Sigmoid colon (tissue), 4 donors: ENCODE measurements around the gene CLVS2.

Source experiments
- EP300 ChIP-seq, 4 donors: sonication (generic); formaldehyde crosslinking; IDR thresholded peaks; one replicate each; pipeline ENCODE4 v1.6.1; 2017; ENCODE audit warnings: antibody characterized with exemption in 4 of 4
- POLR2A ChIP-seq, 2 donors: fragments of 450-650 bp; IDR thresholded peaks; one replicate each; pipeline ENCODE4 v1.6.1; 2016; ENCODE audit warnings: antibody characterized with exemption in 2 of 2, mild to moderate bottlenecking in 2 of 2, moderate library complexity in 2 of 2
- POLR2AphosphoS5 ChIP-seq, 4 donors: sonication (generic); formaldehyde crosslinking; IDR thresholded peaks; one replicate each; pipeline ENCODE4 v1.6.1; 2017; ENCODE audit warnings: antibody characterized with exemption in 4 of 4
- TF ChIP-seq, protein P1 (sequence below), 4 experiments: fragments of 450-650 bp in 3 of 4; fragments of 200-600 bp in 1 of 4; IDR thresholded peaks; one replicate each; pipeline ENCODE4 v1.5.1; 2016 to 2019; ENCODE audit warnings: antibody characterized with exemption in 4 of 4, mild to moderate bottlenecking in 3 of 4, moderate library complexity in 2 of 4

DNA sequence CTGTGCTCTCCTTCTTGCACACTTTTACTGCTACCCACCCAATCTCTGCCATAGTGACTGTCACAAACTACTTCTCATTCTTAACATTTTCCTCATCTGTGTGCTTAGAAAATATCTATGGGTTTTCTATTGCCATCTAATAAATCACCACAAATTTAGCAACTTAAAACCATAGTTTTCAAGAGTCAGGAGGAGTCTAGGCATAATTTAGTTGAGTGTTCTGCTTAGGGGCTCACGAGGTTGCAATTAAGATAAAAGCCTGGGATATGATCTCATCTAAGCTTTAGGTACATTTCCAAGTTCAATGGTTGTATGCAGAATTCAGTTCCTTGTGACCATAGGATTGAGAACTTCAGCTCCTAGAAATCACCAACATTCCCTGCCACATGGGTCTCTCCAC, 98.8 kb downstream of the CLVS2 start:
- TF ChIP-seq, protein P1, sequence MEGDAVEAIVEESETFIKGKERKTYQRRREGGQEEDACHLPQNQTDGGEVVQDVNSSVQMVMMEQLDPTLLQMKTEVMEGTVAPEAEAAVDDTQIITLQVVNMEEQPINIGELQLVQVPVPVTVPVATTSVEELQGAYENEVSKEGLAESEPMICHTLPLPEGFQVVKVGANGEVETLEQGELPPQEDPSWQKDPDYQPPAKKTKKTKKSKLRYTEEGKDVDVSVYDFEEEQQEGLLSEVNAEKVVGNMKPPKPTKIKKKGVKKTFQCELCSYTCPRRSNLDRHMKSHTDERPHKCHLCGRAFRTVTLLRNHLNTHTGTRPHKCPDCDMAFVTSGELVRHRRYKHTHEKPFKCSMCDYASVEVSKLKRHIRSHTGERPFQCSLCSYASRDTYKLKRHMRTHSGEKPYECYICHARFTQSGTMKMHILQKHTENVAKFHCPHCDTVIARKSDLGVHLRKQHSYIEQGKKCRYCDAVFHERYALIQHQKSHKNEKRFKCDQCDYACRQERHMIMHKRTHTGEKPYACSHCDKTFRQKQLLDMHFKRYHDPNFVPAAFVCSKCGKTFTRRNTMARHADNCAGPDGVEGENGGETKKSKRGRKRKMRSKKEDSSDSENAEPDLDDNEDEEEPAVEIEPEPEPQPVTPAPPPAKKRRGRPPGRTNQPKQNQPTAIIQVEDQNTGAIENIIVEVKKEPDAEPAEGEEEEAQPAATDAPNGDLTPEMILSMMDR (IDR thresholded peaks at IDR 0.05) = no peak
- no peak for TF ChIP-seq POLR2AphosphoS5 (IDR thresholded peaks at IDR 0.05)
- TF ChIP-seq POLR2A (IDR thresholded peaks at IDR 0.05) = no peak
- no peak for TF ChIP-seq EP300 (IDR thresholded peaks at IDR 0.05)
